ENCODE measurements around the gene EIF4B. TPM values are rescaled to one million over a fixed set of nuclear protein-coding genes. Genes with fewer than 3 reads are reported as not detected.
A peak's percentile ranks its signal among the peaks of the same experiment; 100 is the strongest.

Gene EIF4B
- total and polyA plus RNA-seq, 9 donors: 353 to 699 (median 420) TPM

DNA sequence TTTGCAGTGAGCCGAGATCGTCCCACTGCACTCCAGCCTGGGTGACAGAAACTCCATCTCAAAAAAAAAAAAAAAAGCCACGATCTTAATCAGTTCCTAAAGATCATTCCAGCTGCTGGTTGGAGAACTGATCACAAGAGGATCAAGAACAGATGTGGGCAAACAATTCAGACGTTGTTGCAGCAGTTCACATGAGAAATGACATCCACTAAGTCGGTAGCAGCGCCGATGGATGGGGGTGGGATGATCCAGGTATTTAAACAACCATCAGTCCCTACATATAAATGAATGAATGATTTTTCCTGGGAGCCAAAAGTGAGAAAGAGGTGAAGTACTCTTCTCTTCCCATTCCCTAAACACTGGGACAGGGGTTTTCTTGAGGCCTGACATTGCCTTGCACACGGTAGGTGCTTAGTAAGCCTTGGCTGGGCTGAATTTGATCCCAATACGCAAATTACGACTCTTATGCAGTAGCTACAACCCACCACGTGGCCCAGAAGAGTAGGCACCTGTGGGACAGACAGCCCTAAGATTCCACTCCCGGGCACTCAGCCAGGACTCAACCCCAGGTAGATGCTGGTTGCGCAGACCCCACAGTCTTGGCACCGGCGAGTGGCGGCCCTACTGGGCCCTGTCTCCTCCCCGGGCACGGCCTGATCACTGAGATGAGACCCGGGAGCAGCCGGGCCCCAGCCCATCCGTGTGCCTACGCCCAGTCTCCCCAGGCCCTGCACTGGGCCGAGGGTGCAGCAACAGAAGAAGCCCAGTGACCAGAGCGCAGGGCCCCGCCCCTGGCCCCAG is 72.4 kb downstream of the EIF4B start:
- no peak for DNase-seq
- H3K4me3 ChIP-seq (ENCODE audit: low read length): peak overlapping the region; percentile 67
- H3K27ac ChIP-seq (ENCODE audit: low read length): peak overlapping the region; percentile 83
- H3K4me1 ChIP-seq (ENCODE audit: control insufficient read depth, insufficient read depth, low read length): peaks cover 35% of the 10 kb centered on the region
- 2% methylated on average over 13 of the region's 25 CpGs for WGBS (ENCODE audit: insufficient coverage)
- H3K27me3 ChIP-seq (ENCODE audit: control insufficient read depth, insufficient read depth, low read length): no peaks in the 10 kb centered on the region
- H3K9me3 ChIP-seq (replicated peaks; ENCODE audit: control insufficient read depth, low read depth, low read length): no peaks in the 10 kb centered on the region
- H3K36me3 ChIP-seq (ENCODE audit: control insufficient read depth, insufficient read depth, low read length): peaks cover 37% of the 10 kb centered on the region

- H3K4me3 ChIP-seq (ENCODE audit: low read length): peak within 1 kb of the TSS; percentile 67
- peaks cover 27% of the 10 kb centered on the region for H3K4me1 ChIP-seq (ENCODE audit: control insufficient read depth, insufficient read depth, low read length)
- H3K27ac ChIP-seq (ENCODE audit: low read length): peak within 1 kb of the TSS; percentile 94
- H3K36me3 ChIP-seq (ENCODE audit: control insufficient read depth, insufficient read depth, low read length): peaks cover 29% of the 10 kb centered on the region
- H3K9me3 ChIP-seq (replicated peaks; ENCODE audit: control insufficient read depth, low read depth, low read length): peaks cover 2% of the 10 kb centered on the region
- no peaks in the 10 kb centered on the region for H3K27me3 ChIP-seq (ENCODE audit: control insufficient read depth, insufficient read depth, low read length)
- peak; percentile 99 for DNase-seq
- under 1% methylated on average over 65 of the region's 67 CpGs for WGBS (ENCODE audit: insufficient coverage)
Observed at GRCh38 chr12:53079226-53080117, 73.2 kb downstream of the EIF4B start, which contains the start of gene SPRYD3. SPRYD3 (minus strand) TSS chr12:53079390; CDS start chr12:53079333, 57 bp downstream.

GRCh38 chr12:53082637-53083175 is 76.5 kb downstream of the EIF4B start:
- Histone ChIP-seq H3K27ac (ENCODE audit: low read length) (no peak overlapping the region), H3K4me1 (ENCODE audit: control insufficient read depth, insufficient read depth, low read length) (peaks cover 21% of the 10 kb centered on the region), H3K4me3 (ENCODE audit: low read length) (no peak overlapping the region), H3K9me3 (replicated peaks; ENCODE audit: control insufficient read depth, low read depth, low read length) (peaks cover 2% of the 10 kb centered on the region), H3K27me3 (ENCODE audit: control insufficient read depth, insufficient read depth, low read length) (no peaks in the 10 kb centered on the region), H3K36me3 (ENCODE audit: control insufficient read depth, insufficient read depth, low read length) (no peaks in the 10 kb centered on the region)
- WGBS (ENCODE audit: insufficient coverage): no CpG with 5 or more reads among the region's 2 CpGs
- no peak for DNase-seq

DNA sequence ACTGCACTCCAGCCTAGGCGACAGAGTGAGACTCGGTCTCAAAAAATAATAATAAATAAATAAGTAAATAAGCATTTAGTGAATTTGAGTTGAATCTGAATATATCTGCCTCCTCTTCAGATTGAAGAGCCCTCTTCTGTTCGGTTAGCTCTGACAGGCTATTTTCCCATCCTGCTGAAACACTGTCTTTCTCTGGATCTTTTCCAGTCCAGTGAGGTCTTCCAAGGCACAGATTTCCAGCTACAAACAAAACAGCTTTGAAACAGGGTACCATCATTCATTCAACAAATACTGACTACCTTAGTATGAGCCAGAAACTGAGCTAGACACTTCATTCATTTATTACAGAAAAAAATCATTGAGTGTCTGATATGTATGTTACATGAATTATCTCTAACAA is 80.1 kb downstream of the EIF4B start:
- DNase-seq: peak; percentile 65
- Histone ChIP-seq H3K36me3 (ENCODE audit: control insufficient read depth, insufficient read depth, low read length) (no peaks in the 10 kb centered on the region), H3K4me1 (ENCODE audit: control insufficient read depth, insufficient read depth, low read length) (no peaks in the 10 kb centered on the region), H3K27ac (ENCODE audit: low read length) (no peak overlapping the region), H3K27me3 (ENCODE audit: control insufficient read depth, insufficient read depth, low read length) (no peaks in the 10 kb centered on the region), H3K9me3 (replicated peaks; ENCODE audit: control insufficient read depth, low read depth, low read length) (peaks cover 2% of the 10 kb centered on the region), H3K4me3 (ENCODE audit: low read length) (no peak overlapping the region)
- WGBS (ENCODE audit: insufficient coverage): 0% methylated on average over 1 of the region's 3 CpGs

DNA sequence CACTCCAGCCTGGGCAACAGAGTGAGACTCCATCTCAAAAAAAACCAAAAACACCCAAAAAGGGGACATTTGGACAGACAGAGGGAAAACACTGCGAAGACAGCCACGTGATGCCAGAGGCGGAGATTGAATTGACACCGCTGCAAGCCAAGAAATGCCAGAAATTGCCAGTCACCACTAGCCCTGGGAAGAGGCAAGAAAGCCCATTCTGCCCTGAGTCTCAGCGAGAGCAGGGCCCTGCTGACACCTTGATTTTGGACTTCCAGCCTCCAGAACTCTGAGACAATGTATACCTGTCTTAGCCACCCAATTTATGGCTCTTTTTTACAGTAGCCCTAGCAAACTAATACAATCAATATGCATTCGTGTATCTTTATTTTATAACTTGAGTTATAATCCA is 83.8 kb downstream of the EIF4B start:
- H3K27ac ChIP-seq (ENCODE audit: low read length): no peak overlapping the region
- no peaks in the 10 kb centered on the region for H3K9me3 ChIP-seq (replicated peaks; ENCODE audit: control insufficient read depth, low read depth, low read length)
- H3K27me3 ChIP-seq (ENCODE audit: control insufficient read depth, insufficient read depth, low read length): no peaks in the 10 kb centered on the region
- H3K4me3 ChIP-seq (ENCODE audit: low read length): no peak overlapping the region
- H3K36me3 ChIP-seq (ENCODE audit: control insufficient read depth, insufficient read depth, low read length): no peaks in the 10 kb centered on the region
- peaks cover 3% of the 10 kb centered on the region for H3K4me1 ChIP-seq (ENCODE audit: control insufficient read depth, insufficient read depth, low read length)
- WGBS (ENCODE audit: insufficient coverage): 98% methylated on average over 5 of the region's 6 CpGs
- DNase-seq: no peak

GRCh38 chr12:53090554-53090953 is 84.3 kb downstream of the EIF4B start:
- no peaks in the 10 kb centered on the region for H3K27me3 ChIP-seq (ENCODE audit: control insufficient read depth, insufficient read depth, low read length)
- no peak overlapping the region for H3K4me3 ChIP-seq (ENCODE audit: low read length)
- no peaks in the 10 kb centered on the region for H3K36me3 ChIP-seq (ENCODE audit: control insufficient read depth, insufficient read depth, low read length)
- no CpG with 5 or more reads among the region's 2 CpGs for WGBS (ENCODE audit: insufficient coverage)
- H3K27ac ChIP-seq (ENCODE audit: low read length): no peak overlapping the region
- no peak for DNase-seq
- H3K4me1 ChIP-seq (ENCODE audit: control insufficient read depth, insufficient read depth, low read length): peaks cover 3% of the 10 kb centered on the region
- no peaks in the 10 kb centered on the region for H3K9me3 ChIP-seq (replicated peaks; ENCODE audit: control insufficient read depth, low read depth, low read length)

DNA sequence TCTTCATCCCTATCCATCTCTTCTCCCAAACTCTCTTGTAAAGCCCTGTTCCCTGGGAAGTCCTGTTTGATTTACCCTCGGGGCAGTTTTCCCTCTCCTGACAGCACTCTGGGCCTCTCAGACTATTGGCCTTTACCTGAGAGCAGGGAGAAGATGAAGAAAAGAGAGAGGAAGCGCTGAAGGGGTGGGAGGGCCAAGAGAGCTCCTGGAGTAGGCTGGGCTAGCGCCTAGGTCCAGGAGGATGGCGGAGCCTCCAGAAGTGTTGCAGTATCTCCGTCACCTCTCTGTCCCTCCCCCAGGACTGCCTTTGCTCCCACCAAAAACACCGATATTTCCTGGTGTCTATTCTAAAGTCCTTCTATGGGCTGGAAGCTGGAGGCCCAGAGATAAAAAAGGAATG is 85.5 kb downstream of the EIF4B start:
- no peaks in the 10 kb centered on the region for H3K9me3 ChIP-seq (replicated peaks; ENCODE audit: control insufficient read depth, low read depth, low read length)
- no peaks in the 10 kb centered on the region for H3K36me3 ChIP-seq (ENCODE audit: control insufficient read depth, insufficient read depth, low read length)
- H3K4me1 ChIP-seq (ENCODE audit: control insufficient read depth, insufficient read depth, low read length): peaks cover 12% of the 10 kb centered on the region
- H3K4me3 ChIP-seq (ENCODE audit: low read length): no peak overlapping the region
- no peaks in the 10 kb centered on the region for H3K27me3 ChIP-seq (ENCODE audit: control insufficient read depth, insufficient read depth, low read length)
- DNase-seq: no peak
- no peak overlapping the region for H3K27ac ChIP-seq (ENCODE audit: low read length)
- no CpG with 5 or more reads among the region's 6 CpGs for WGBS (ENCODE audit: insufficient coverage)

Other genes starting within 250 kb of the EIF4B start
- not detected for gene KRT76, start 229.1 kb upstream of the EIF4B start, total RNA-seq
- not detected for gene KRT76, start 229.1 kb upstream of the EIF4B start, polyA plus RNA-seq (ENCODE audit: insufficient read depth in 1 of 8, insufficient read length in 8 of 8, low replicate concordance in 1 of 8)
- not detected for gene KRT3, start 210.3 kb upstream of the EIF4B start, total RNA-seq
- under 1 TPM in 1 of 8 donors, not detected in 7; 0.13 TPM for gene KRT3, start 210.3 kb upstream of the EIF4B start, polyA plus RNA-seq (ENCODE audit: insufficient read depth in 1 of 8, insufficient read length in 8 of 8, low replicate concordance in 1 of 8)
- gene KRT4, start 192.3 kb upstream of the EIF4B start, total RNA-seq: 0.04 TPM
- 100 to 1,000 TPM in 1 of 8 donors, 1 to 10 TPM in 1, under 1 TPM in 5, not detected in 1; 0.04 to 178 (median 0.50) TPM for gene KRT4, start 192.3 kb upstream of the EIF4B start, polyA plus RNA-seq (ENCODE audit: insufficient read depth in 1 of 8, insufficient read length in 8 of 8, low replicate concordance in 1 of 8)
- not detected for gene KRT79, start 172.1 kb upstream of the EIF4B start, total RNA-seq
- not detected for gene KRT79, start 172.1 kb upstream of the EIF4B start, polyA plus RNA-seq (ENCODE audit: insufficient read depth in 1 of 8, insufficient read length in 8 of 8, low replicate concordance in 1 of 8)
- gene KRT78, start 157.5 kb upstream of the EIF4B start, total RNA-seq: not detected
- gene KRT78, start 157.5 kb upstream of the EIF4B start, polyA plus RNA-seq (ENCODE audit: insufficient read depth in 1 of 8, insufficient read length in 8 of 8, low replicate concordance in 1 of 8): 1 to 10 TPM in 1 of 8 donors, under 1 TPM in 2, not detected in 5; 0.05 to 2.8 (median 0.79) TPM
- gene KRT8, start 101.4 kb upstream of the EIF4B start, total RNA-seq: 1.1 TPM
- 10 to 100 TPM in 3 of 8 donors, 1 to 10 TPM in 5; 1.3 to 56.7 (median 4.6) TPM for gene KRT8, start 101.4 kb upstream of the EIF4B start, polyA plus RNA-seq (ENCODE audit: insufficient read depth in 1 of 8, insufficient read length in 8 of 8, low replicate concordance in 1 of 8)
- 4.3 TPM for gene KRT18, start 57.3 kb upstream of the EIF4B start, total RNA-seq
- gene KRT18, start 57.3 kb upstream of the EIF4B start, polyA plus RNA-seq (ENCODE audit: insufficient read depth in 1 of 8, insufficient read length in 8 of 8, low replicate concordance in 1 of 8): 10 to 100 TPM in 3 of 8 donors, 1 to 10 TPM in 5; 3.6 to 39.0 (median 5.2) TPM
- gene TNS2, start 43.6 kb downstream of the EIF4B start, total RNA-seq: 49.3 TPM
- 100 to 1,000 TPM in 3 of 8 donors, 10 to 100 TPM in 5; 66.8 to 119 (median 99.4) TPM for gene TNS2, start 43.6 kb downstream of the EIF4B start, polyA plus RNA-seq (ENCODE audit: insufficient read depth in 1 of 8, insufficient read length in 8 of 8, low replicate concordance in 1 of 8)
- 15.2 TPM for gene SPRYD3, start 72.9 kb downstream of the EIF4B start, total RNA-seq
- 10 to 100 TPM; 18.2 to 23.6 (median 20.5) TPM for gene SPRYD3, start 72.9 kb downstream of the EIF4B start, polyA plus RNA-seq (ENCODE audit: insufficient read depth in 1 of 8, insufficient read length in 8 of 8, low replicate concordance in 1 of 8)
- gene IGFBP6, start 91.2 kb downstream of the EIF4B start, total RNA-seq: 132 TPM
- 100 to 1,000 TPM in 4 of 8 donors, 10 to 100 TPM in 4; 50.7 to 181 (median 93.6) TPM for gene IGFBP6, start 91.2 kb downstream of the EIF4B start, polyA plus RNA-seq (ENCODE audit: insufficient read depth in 1 of 8, insufficient read length in 8 of 8, low replicate concordance in 1 of 8)
- 0.04 TPM for gene SOAT2, start 97.0 kb downstream of the EIF4B start, total RNA-seq
- 1 to 10 TPM in 2 of 8 donors, under 1 TPM in 6; 0.07 to 4.8 (median 0.21) TPM for gene SOAT2, start 97.0 kb downstream of the EIF4B start, polyA plus RNA-seq (ENCODE audit: insufficient read depth in 1 of 8, insufficient read length in 8 of 8, low replicate concordance in 1 of 8)
- 19.0 TPM for gene ZNF740, start 174.3 kb downstream of the EIF4B start, total RNA-seq
- 10 to 100 TPM; 23.9 to 36.9 (median 28.5) TPM for gene ZNF740, start 174.3 kb downstream of the EIF4B start, polyA plus RNA-seq (ENCODE audit: insufficient read depth in 1 of 8, insufficient read length in 8 of 8, low replicate concordance in 1 of 8)
- 21.4 TPM for gene CSAD, start 174.5 kb downstream of the EIF4B start, total RNA-seq
- 10 to 100 TPM; 16.2 to 55.0 (median 31.6) TPM for gene CSAD, start 174.5 kb downstream of the EIF4B start, polyA plus RNA-seq (ENCODE audit: insufficient read depth in 1 of 8, insufficient read length in 8 of 8, low replicate concordance in 1 of 8)
- gene ITGB7, start 200.8 kb downstream of the EIF4B start, total RNA-seq: 0.80 TPM
- 1 to 10 TPM in 3 of 8 donors, under 1 TPM in 5; 0.27 to 1.4 (median 0.74) TPM for gene ITGB7, start 200.8 kb downstream of the EIF4B start, polyA plus RNA-seq (ENCODE audit: insufficient read depth in 1 of 8, insufficient read length in 8 of 8, low replicate concordance in 1 of 8)
- gene RARG, start 225.8 kb downstream of the EIF4B start, total RNA-seq: 17.5 TPM
- gene RARG, start 225.8 kb downstream of the EIF4B start, polyA plus RNA-seq (ENCODE audit: insufficient read depth in 1 of 8, insufficient read length in 8 of 8, low replicate concordance in 1 of 8): 10 to 100 TPM; 20.1 to 44.5 (median 30.1) TPM